ENCODE results near the gene CLASP1. TPM values are rescaled to one million over a fixed set of nuclear protein-coding genes. Genes with fewer than 3 reads are reported as not detected.

Gene CLASP1
- total RNA-seq, 1 experiment from 2014 or later = 45.9 TPM

GRCh38 chr2:121520641-121520994, 128.6 kb downstream of the CLASP1 start:
- H2BK5ac ChIP-seq (ENCODE audit: insufficient read length, low read length) = no peak overlapping the region
- no peaks in the 10 kb centered on the region for H4K20me1 ChIP-seq (ENCODE audit: control insufficient read depth, insufficient read depth, insufficient read length)
- H3K27me3 ChIP-seq (ENCODE audit: insufficient read depth, low read length) = no peaks in the 10 kb centered on the region
- H3K18ac ChIP-seq (ENCODE audit: insufficient read length, low read depth, low read length) = no peak overlapping the region
- H3K36me3 Mint-ChIP-seq (ENCODE audit: insufficient read depth in 1 of 3, low read depth in 3 of 3) = peaks cover 8 to 58% (median 35%) of the 10 kb centered on the region in 3 experiments; a peak in 6 of 7 replicates
- WGBS (ENCODE audit: extremely low coverage, insufficient read length, low lambda C conversion rate) = no CpG with 5 or more reads among the region's 3 CpGs
- no peak overlapping the region for H2BK120ac ChIP-seq (ENCODE audit: low read depth, low read length, poor library complexity, severe bottlenecking)
- no peaks in the 10 kb centered on the region for H3K79me2 ChIP-seq (ENCODE audit: insufficient read depth, low read length)
- no peak overlapping the region for H3K27ac ChIP-seq (ENCODE audit: insufficient read length, low read depth, low read length)
- no peaks in the 10 kb centered on the region for H3K27me3 Mint-ChIP-seq (ENCODE audit: low read depth)
- DNase-seq = no peak
- no peak overlapping the region for H2AFZ ChIP-seq (ENCODE audit: low read length)
- no peaks in the 10 kb centered on the region for H3K4me1 ChIP-seq (ENCODE audit: insufficient read depth, low read length)
- H2BK15ac ChIP-seq (ENCODE audit: low read depth, low read length) = no peak overlapping the region
- H3K9ac ChIP-seq (ENCODE audit: extremely low read depth, insufficient read length, low read length) = no peak overlapping the region
- no peak overlapping the region for H3K4me3 Mint-ChIP-seq
- H4K8ac ChIP-seq (replicated peaks; ENCODE audit: insufficient read length, low read depth, low read length) = no peak overlapping the region
- no peak overlapping the region for H2BK12ac ChIP-seq (ENCODE audit: insufficient read length, low read depth, low read length)
- no peak overlapping the region for H3K4ac ChIP-seq (ENCODE audit: low read depth, low read length)
- no peak overlapping the region for H3K14ac ChIP-seq (ENCODE audit: insufficient read depth, low read length)
- H2AK5ac ChIP-seq (ENCODE audit: insufficient read length, low read length) = no peak overlapping the region
- peak overlapping the region in 1 of 3 experiments; percentile 39; a peak in 2 of 7 replicates for H3K27ac Mint-ChIP-seq
- no peak overlapping the region for H2BK20ac ChIP-seq (ENCODE audit: low read depth, low read length, poor library complexity, severe bottlenecking)
- H3K23me2 ChIP-seq (ENCODE audit: insufficient read length, low read depth, low read length, poor library complexity, severe bottlenecking) = no peaks in the 10 kb centered on the region
- no peak overlapping the region for H4K5ac ChIP-seq (ENCODE audit: insufficient read length, low read depth, low read length)
- H3K9me3 Mint-ChIP-seq = no peaks in the 10 kb centered on the region
- H3K79me1 ChIP-seq (ENCODE audit: insufficient read depth, low read depth, low read length, poor library complexity, severe bottlenecking) = no peaks in the 10 kb centered on the region
- no peak overlapping the region for H3K56ac ChIP-seq (ENCODE audit: insufficient read length, low read depth, low read length)
- peaks cover 0 to 18% of the 10 kb centered on the region in 2 experiments; a peak in 2 of 4 replicates for H3K4me1 Mint-ChIP-seq
- no peak overlapping the region for H3K23ac ChIP-seq (ENCODE audit: insufficient read length, low read depth, low read length)
- H3K9me3 ChIP-seq (ENCODE audit: control insufficient read depth, low read depth, low read length) = no peaks in the 10 kb centered on the region
- no peak overlapping the region for H4K91ac ChIP-seq (ENCODE audit: insufficient read length, low read depth, low read length)
- TF ChIP-seq, protein P1, sequence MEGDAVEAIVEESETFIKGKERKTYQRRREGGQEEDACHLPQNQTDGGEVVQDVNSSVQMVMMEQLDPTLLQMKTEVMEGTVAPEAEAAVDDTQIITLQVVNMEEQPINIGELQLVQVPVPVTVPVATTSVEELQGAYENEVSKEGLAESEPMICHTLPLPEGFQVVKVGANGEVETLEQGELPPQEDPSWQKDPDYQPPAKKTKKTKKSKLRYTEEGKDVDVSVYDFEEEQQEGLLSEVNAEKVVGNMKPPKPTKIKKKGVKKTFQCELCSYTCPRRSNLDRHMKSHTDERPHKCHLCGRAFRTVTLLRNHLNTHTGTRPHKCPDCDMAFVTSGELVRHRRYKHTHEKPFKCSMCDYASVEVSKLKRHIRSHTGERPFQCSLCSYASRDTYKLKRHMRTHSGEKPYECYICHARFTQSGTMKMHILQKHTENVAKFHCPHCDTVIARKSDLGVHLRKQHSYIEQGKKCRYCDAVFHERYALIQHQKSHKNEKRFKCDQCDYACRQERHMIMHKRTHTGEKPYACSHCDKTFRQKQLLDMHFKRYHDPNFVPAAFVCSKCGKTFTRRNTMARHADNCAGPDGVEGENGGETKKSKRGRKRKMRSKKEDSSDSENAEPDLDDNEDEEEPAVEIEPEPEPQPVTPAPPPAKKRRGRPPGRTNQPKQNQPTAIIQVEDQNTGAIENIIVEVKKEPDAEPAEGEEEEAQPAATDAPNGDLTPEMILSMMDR (conservative IDR thresholded peaks at IDR 0.05) = no peak
- no peak overlapping the region for H3K4me2 ChIP-seq (ENCODE audit: insufficient read depth, insufficient read length, low read length)
- H3T11ph ChIP-seq (ENCODE audit: low read length) = no peak overlapping the region

Measured in H9 (cell line).